H54 (cell line): ENCODE data around the gene MYO3B.
"Not testable (repeated sequence)": the region's sequence is repeated elsewhere in the genome, so short reads cannot be mapped to it uniquely, and the experiment has no call there.

ENCODE experiments used
- DNase-seq: peaks from one replicate; pipeline ENCODE4 v3.0.0; 2011; ENCODE audit warnings: low spot score, mixed read lengths; ENCODE audit not compliant: insufficient read length
- FAIRE-seq: peaks from 3 replicates; lab custom pipeline; 2011; peaks lifted over from hg19 to GRCh38; lab: Jason Lieb, UNC
- POLR2A ChIP-seq: IDR thresholded peaks from 2 replicates; pipeline ENCODE4 v1.6.1; 2011; ENCODE audit warnings: low read depth, mild to moderate bottlenecking, low read length

The MYO3B gene

GRCh38 chr2:170531876-170532275 lies 353.9 kb downstream of the MYO3B start:
- TF ChIP-seq POLR2A, result no peak
- DNase-seq (no peak), FAIRE-seq (no peak)

- DNase-seq (no peak), FAIRE-seq (no peak)
- no peak for TF ChIP-seq POLR2A
These were observed 355.2 kb downstream of the MYO3B start for GRCh38 chr2:170533156-170533555.

GRCh38 chr2:170535552-170535951 lies 357.6 kb downstream of the MYO3B start:
- DNase-seq (no peak), FAIRE-seq (no peak)
- no peak for TF ChIP-seq POLR2A

- DNase-seq (no peak), FAIRE-seq (no peak)
- TF ChIP-seq POLR2A, result no peak
These were observed 366.9 kb downstream of the MYO3B start for GRCh38 chr2:170544817-170545216.

GRCh38 chr2:170548304-170548703 lies 370.4 kb downstream of the MYO3B start:
- TF ChIP-seq POLR2A, result no peak
- DNase-seq (no peak), FAIRE-seq (no peak)

GRCh38 chr2:170550501-170550900 lies 372.6 kb downstream of the MYO3B start:
- no peak for DNase-seq
- no peak for FAIRE-seq
- TF ChIP-seq POLR2A, result no peak

- not testable (repeated sequence) for DNase-seq, FAIRE-seq
These were observed 374.0 kb downstream of the MYO3B start for GRCh38 chr2:170551899-170552298.

- no peak for DNase-seq
- no peak for TF ChIP-seq POLR2A
- no peak for FAIRE-seq
These were observed 375.8 kb downstream of the MYO3B start for GRCh38 chr2:170553748-170554147.

GRCh38 chr2:170554278-170554955 lies 376.5 kb downstream of the MYO3B start:
- TF ChIP-seq POLR2A, result no peak
- peak; percentile 31 for DNase-seq
- peak; percentile 74 for FAIRE-seq

GRCh38 chr2:170562928-170563327 lies 385.0 kb downstream of the MYO3B start:
- DNase-seq (no peak), FAIRE-seq (no peak)
- no peak for TF ChIP-seq POLR2A

GRCh38 chr2:170563401-170563800 lies 385.5 kb downstream of the MYO3B start:
- no peak for TF ChIP-seq POLR2A
- FAIRE-seq, result no peak
- no peak for DNase-seq

GRCh38 chr2:170566138-170566537 lies 388.2 kb downstream of the MYO3B start:
- no peak for FAIRE-seq
- TF ChIP-seq POLR2A, result no peak
- DNase-seq, result no peak

GRCh38 chr2:170567429-170567828 lies 389.5 kb downstream of the MYO3B start:
- TF ChIP-seq POLR2A, result no peak
- no peak for FAIRE-seq
- no peak for DNase-seq

GRCh38 chr2:170568511-170568910 lies 390.6 kb downstream of the MYO3B start:
- FAIRE-seq (no peak), DNase-seq (no peak)
- TF ChIP-seq POLR2A, result no peak

- FAIRE-seq (no peak), DNase-seq (no peak)
- TF ChIP-seq POLR2A, result no peak
These were observed 393.7 kb downstream of the MYO3B start for GRCh38 chr2:170571612-170572011.

GRCh38 chr2:170573671-170574070 lies 395.7 kb downstream of the MYO3B start:
- TF ChIP-seq POLR2A, result no peak
- DNase-seq (no peak), FAIRE-seq (no peak)
